IMR-90 (cell line): ENCODE results near the gene CCDC63. TPM values are rescaled to one million over a fixed set of nuclear protein-coding genes. Genes with fewer than 3 reads are reported as not detected.

Experiments
- ATAC-seq: fragments of 200-7000 bp; cut with Tn5 transposase; 2 replicates; pipeline ENCODE4 v1.9.1; 2020; ENCODE audit warnings: low read depth, mild to moderate bottlenecking, moderate library complexity
- BruUV-seq: library from RNA; stranded (reverse); fragments of 400-500 nt; replicated peaks from 2 replicates; lab custom pipeline; 2021; lab: Mats Ljungman, UMichigan
- CTCF ChIA-PET: fragments of 300-600 bp; formaldehyde crosslinking; extraction: SDS; loops from one replicate; lab custom pipeline; 2021; ENCODE audit warnings: antibody characterized with exemption; lab: Yijun Ruan, JAX
- POLR2A ChIA-PET: fragments of 300-600 bp; sonication (Branson Sonifier 250); formaldehyde crosslinking; loops from one replicate; lab custom pipeline; 2022; ENCODE audit warnings: antibody characterized with exemption; ENCODE audit not compliant: unreplicated experiment; lab: Charles Lee
- DNase-seq: peaks from one replicate; pipeline ENCODE4 v3.0.0; 2013
- H2AFZ ChIP-seq: replicated peaks from 2 replicates; pipeline ENCODE3; 2013; ENCODE audit warnings: low read length, mild to moderate bottlenecking; ENCODE audit not compliant: poor library complexity
- H2AK5ac ChIP-seq: 2 replicates; pipeline ENCODE4 v1.6.1; 2013; ENCODE audit warnings: low read depth, low read length, inconsistent platforms
- H2AK9ac ChIP-seq: replicated peaks from 2 replicates; pipeline ENCODE3; 2013; ENCODE audit warnings: mild to moderate bottlenecking, low read depth, low read length, moderate library complexity; ENCODE audit not compliant: poor library complexity
- H2BK120ac ChIP-seq: 2 replicates; pipeline ENCODE4 v1.6.1; 2013; ENCODE audit warnings: low read depth, low read length, inconsistent platforms
- H2BK15ac ChIP-seq: 3 replicates; pipeline ENCODE4 v1.6.1; 2013; ENCODE audit warnings: low read depth, low read length, inconsistent platforms
- H2BK20ac ChIP-seq: 2 replicates; pipeline ENCODE4 v1.6.1; 2013; ENCODE audit warnings: low read depth, mild to moderate bottlenecking, inconsistent platforms, low read length, moderate library complexity
- H2BK5ac ChIP-seq: 2 replicates; pipeline ENCODE4 v1.6.1; 2013; ENCODE audit warnings: mild to moderate bottlenecking, low read depth, low read length, inconsistent platforms; ENCODE audit not compliant: poor library complexity, severe bottlenecking
- H3K14ac ChIP-seq: replicated peaks from 2 replicates; pipeline ENCODE4 v1.6.1; 2013; ENCODE audit warnings: low read depth, low read length, inconsistent platforms
- H3K18ac ChIP-seq: 2 replicates; pipeline ENCODE4 v1.6.1; 2013; ENCODE audit warnings: low read depth, low read length, control low read depth
- H3K23ac ChIP-seq: 2 replicates; pipeline ENCODE4 v1.6.1; 2013; ENCODE audit warnings: low read depth, low read length, inconsistent platforms
- H3K27ac ChIP-seq: 2 replicates; pipeline ENCODE4 v1.5.1; 2013; ENCODE audit warnings: mild to moderate bottlenecking, control low read depth, low read length; ENCODE audit not compliant: insufficient read depth
- H3K27me3 ChIP-seq: 2 replicates; pipeline ENCODE4 v1.6.1; 2013; ENCODE audit warnings: low read length; ENCODE audit not compliant: control insufficient read depth, insufficient read depth
- H3K36me3 ChIP-seq: 2 replicates; pipeline ENCODE4 v1.6.1; 2013; ENCODE audit warnings: low read length, mixed read lengths; ENCODE audit not compliant: control insufficient read depth, insufficient read depth
- H3K4ac ChIP-seq: 2 replicates; pipeline ENCODE4 v1.6.1; 2013; ENCODE audit warnings: low read depth, low read length, inconsistent platforms
- H3K4me1 ChIP-seq: 2 replicates; pipeline ENCODE4 v1.6.1; 2013; ENCODE audit warnings: low read length, mixed read lengths; ENCODE audit not compliant: control insufficient read depth, insufficient read depth
- H3K4me2 ChIP-seq: 2 replicates; pipeline ENCODE4 v1.6.1; 2013; ENCODE audit warnings: low read depth, mild to moderate bottlenecking, control low read depth, low read length, moderate library complexity
- H3K4me3 ChIP-seq: 2 replicates; pipeline ENCODE4 v1.5.1; 2013; ENCODE audit warnings: low read depth, mild to moderate bottlenecking, control low read depth, low read length, moderate library complexity; ENCODE audit not compliant: insufficient read depth
- H3K56ac ChIP-seq: 2 replicates; pipeline ENCODE4 v1.6.1; 2013; ENCODE audit warnings: low read length, inconsistent platforms; ENCODE audit not compliant: insufficient read depth; ENCODE audit errors: extremely low read depth
- H3K79me1 ChIP-seq, 2 experiments: 2 replicates each; pipeline ENCODE4 v1.6.1; 2013; ENCODE audit warnings: low read length in 2 of 2, inconsistent platforms in 1 of 2, low read depth in 1 of 2
- H3K9ac ChIP-seq: 2 replicates; pipeline ENCODE4 v1.6.1; 2013; ENCODE audit warnings: low read depth, low read length, control low read depth
- H3K9me1 ChIP-seq: 2 replicates; pipeline ENCODE4 v1.6.1; 2013; ENCODE audit warnings: low read length, inconsistent platforms; ENCODE audit not compliant: insufficient read depth
- H3K9me3 ChIP-seq: 2 replicates; pipeline ENCODE4 v1.6.1; 2013; ENCODE audit warnings: low read length; ENCODE audit not compliant: control insufficient read depth, insufficient read depth
- H4K20me1 ChIP-seq: 2 replicates; pipeline ENCODE4 v1.6.1; 2013; ENCODE audit warnings: low read length, inconsistent platforms; ENCODE audit not compliant: insufficient read depth
- H4K5ac ChIP-seq: 2 replicates; pipeline ENCODE4 v1.6.1; 2013; ENCODE audit warnings: mild to moderate bottlenecking, low read depth, low read length, control low read depth
- H4K8ac ChIP-seq, 2 experiments: 2 replicates each; pipeline ENCODE4 v1.6.1; 2013; ENCODE audit warnings: low read depth in 2 of 2, low read length in 2 of 2, control low read depth in 1 of 2, inconsistent platforms in 1 of 2
- H4K91ac ChIP-seq: 2 replicates; pipeline ENCODE4 v1.6.1; 2013; ENCODE audit warnings: low read depth, low read length, inconsistent platforms; ENCODE audit not compliant: insufficient read depth
- CTCF ChIP-seq: conservative IDR thresholded peaks from 2 replicates; pipeline ENCODE4 v1.5.1; 2012; ENCODE audit warnings: mild to moderate bottlenecking, low read depth, low read length, improper control_type of control experiment
- RAD21 ChIP-seq: IDR thresholded peaks from 2 replicates; pipeline ENCODE4 v1.6.1; 2012; ENCODE audit warnings: low read length, improper control_type of control experiment
- WGBS, 2 experiments: methylation state at CpG; one replicate each; pipeline versions ENCODE4 v1.1.5 to v1.1.7; 2013; ENCODE audit warnings: missing lambda C conversion rate in 2 of 2; ENCODE audit not compliant: insufficient read length in 1 of 2; ENCODE audit errors: extremely low coverage in 2 of 2; 5-methylcytosine and 5-hydroxymethylcytosine counted together
- dilution Hi-C: fragments of 300-500 bp; cut with HindIII; formaldehyde crosslinking; loops from one replicate; pipeline ENCODE4 v1.14.3; 2018; ENCODE audit warnings: low sequenced_read_pairs; ENCODE audit not compliant: unreplicated experiment
- in situ Hi-C: fragments of 300-500 bp; cut with MboI; formaldehyde crosslinking; loops from 3 replicates; pipeline ENCODE4 v1.14.3; 2019; ENCODE audit warnings: low sequenced_read_pairs, inconsistent platforms, mixed read lengths
- intact Hi-C: fragments of 100-400 bp; cut with micrococcal nuclease; formaldehyde crosslinking; loops from 2 replicates; pipeline ENCODE4 v1.10.0; 2022
- polyA plus RNA-seq, 3 experiments: library from polyadenylated mRNA; depleted of rRNA; stranded (reverse); fragments of >200 nt; gene quantifications; 2 replicates each; pipeline ENCODE4 v1.2.3, GENCODE V29; 2012; ENCODE audit warnings: low replicate concordance in 1 of 3
- total RNA-seq: library from RNA; depleted of rRNA; stranded (reverse); fragments of >200 nt; gene quantifications from 2 replicates; pipeline ENCODE4 v1.2.3, GENCODE V29; 2012

Gene CCDC63
- total and polyA plus RNA-seq, 2 of the 4 experiments (the other 2 are of a cell fraction) = not detected

GRCh38 chr12:110922652-110923051 is 75.9 kb downstream of the CCDC63 start:
- ChIA-PET POLR2A (no interaction called here), CTCF (no interaction called here)
- no peak overlapping the region for H3K27ac ChIP-seq
- no peak overlapping the region for H2AK5ac ChIP-seq
- no peak overlapping the region for H2AFZ ChIP-seq
- no peak overlapping the region for H3K14ac ChIP-seq
- no peaks in the 10 kb centered on the region for H3K4me1 ChIP-seq
- no peak overlapping the region for H2BK15ac ChIP-seq
- no peak overlapping the region for H3K4ac ChIP-seq
- no peak overlapping the region for H3K23ac ChIP-seq
- H3K36me3 ChIP-seq = no peaks in the 10 kb centered on the region
- dilution Hi-C loops (no loop called here), in situ Hi-C loops (no loop called here), intact Hi-C loops (no loop called here)
- H3K4me2 ChIP-seq = no peak overlapping the region
- TF ChIP-seq RAD21 (no peak), CTCF (no peak)
- H4K91ac ChIP-seq = no peak overlapping the region
- DNase-seq (no peak), ATAC-seq (no peak)
- H3K27me3 ChIP-seq = peaks cover 1% of the 10 kb centered on the region
- no peaks in the 10 kb centered on the region for H3K9me1 ChIP-seq
- no peak overlapping the region for H3K4me3 ChIP-seq
- H3K18ac ChIP-seq = no peak overlapping the region
- no peak overlapping the region for H4K5ac ChIP-seq
- no peak overlapping the region for H2BK120ac ChIP-seq
- H2BK5ac ChIP-seq = no peak overlapping the region
- WGBS, 2 experiments = no CpG with 5 or more reads among the region's 7 CpGs
- H2BK20ac ChIP-seq = no peak overlapping the region
- H3K9me3 ChIP-seq = no peaks in the 10 kb centered on the region
- H4K20me1 ChIP-seq = no peaks in the 10 kb centered on the region
- no peak overlapping the region for H3K56ac ChIP-seq
- H2AK9ac ChIP-seq = no peak overlapping the region
- H4K8ac ChIP-seq = no peak overlapping the region
- H3K79me1 ChIP-seq = no peaks in the 10 kb centered on the region
- BruUV-seq = no TSS peak
- no peak overlapping the region for H3K9ac ChIP-seq
